K562 (cell line): ENCODE results near the gene GJD2. TPM values are rescaled to one million over a fixed set of nuclear protein-coding genes. Genes with fewer than 3 reads are reported as not detected.

Experiments used
- ATAC-seq: fragments of 200-7000 bp; cut with Tn5 transposase; 3 replicates; pipeline ENCODE4 v1.9.1; 2020; ENCODE audit warnings: moderate library complexity
- BruUV-seq: library from RNA; stranded (reverse); fragments of 400-500 nt; replicated peaks from 2 replicates; lab custom pipeline; 2021; lab: Mats Ljungman, UMichigan
- CTCF ChIA-PET: fragments of 300-600 bp; formaldehyde crosslinking; extraction: SDS; loops from one replicate; lab custom pipeline; 2021; ENCODE audit warnings: low intra/inter-chr PET ratio; lab: Yijun Ruan, JAX
- POLR2A ChIA-PET: fragments of 300-600, 350-650 bp; sonication (Branson Sonifier 250); formaldehyde crosslinking; extraction: SDS; loops from one replicate; lab custom pipeline; 2021; ENCODE audit warnings: antibody characterized with exemption, inconsistent platforms; lab: Yijun Ruan, JAX
- DNase-seq, 4 experiments: peaks; one replicate each; pipeline versions ENCODE4 v3.0.0 to v3.0.0-alpha.2; 2011 to 2018; ENCODE audit warnings: low spot score in 3 of 4, mixed read lengths in 3 of 4; ENCODE audit errors: extremely low read depth in 1 of 4
- FAIRE-seq: peaks from 2 replicates; lab custom pipeline; 2011; peaks lifted over from hg19 to GRCh38; lab: Jason Lieb, UNC
- H2AFZ ChIP-seq: 2 replicates; pipeline ENCODE4 v1.6.0; 2011; ENCODE audit warnings: low read depth, low read length, control low read depth, inconsistent platforms
- H3K27ac ChIP-seq: fragments of 200-600 bp; 3 replicates; pipeline ENCODE4 v1.8.0; 2011; ENCODE audit warnings: low read depth, mild to moderate bottlenecking, control low read depth, inconsistent platforms, low read length, moderate library complexity, mixed read lengths; ENCODE audit errors: extremely low read depth
- H3K27me3 ChIP-seq, 2 experiments: fragments of 300-600 bp in 1 of 2; 2 replicates in 1 of 2; 3 replicates in 1 of 2; pipeline versions ENCODE4 v1.6.0 to v1.8.0; 2011; ENCODE audit warnings: inconsistent platforms in 2 of 2, low read length in 2 of 2, mild to moderate bottlenecking in 1 of 2, mixed read lengths in 1 of 2, moderate library complexity in 1 of 2; ENCODE audit not compliant: control insufficient read depth in 2 of 2, insufficient read depth in 2 of 2
- H3K36me3 ChIP-seq: fragments of 300-600 bp; 3 replicates; pipeline ENCODE4 v1.8.0; 2011; ENCODE audit warnings: mild to moderate bottlenecking, low read length, inconsistent platforms; ENCODE audit not compliant: control insufficient read depth, insufficient read depth
- H3K4me1 ChIP-seq, 2 experiments: fragments of 200-600 bp in 1 of 2; replicated peaks in 1 of 2; 2 replicates in 1 of 2; 3 replicates in 1 of 2; pipeline versions ENCODE4 v1.5.1 to v1.8.0; 2011; ENCODE audit warnings: inconsistent platforms in 2 of 2, low read length in 2 of 2, mild to moderate bottlenecking in 1 of 2, mixed read lengths in 1 of 2, moderate library complexity in 1 of 2; ENCODE audit not compliant: control insufficient read depth in 2 of 2, insufficient read depth in 2 of 2
- H3K4me2 ChIP-seq: 2 replicates; pipeline ENCODE4 v1.6.1; 2011; ENCODE audit warnings: low read length, control low read depth, inconsistent platforms, mixed read lengths; ENCODE audit not compliant: insufficient read depth
- H3K4me3 ChIP-seq: fragments of 200-600 bp; sonication (generic), shearing (Covaris generic); 2 replicates; pipeline ENCODE4 v1.5.1; 2016; ENCODE audit warnings: control low read depth, inconsistent platforms
- H3K79me2 ChIP-seq: fragments of 200-600 bp; 3 replicates; pipeline ENCODE4 v1.8.0; 2011; ENCODE audit warnings: low read length, inconsistent platforms; ENCODE audit not compliant: control insufficient read depth, insufficient read depth
- H3K9ac ChIP-seq, 2 experiments: 2 replicates each; pipeline versions ENCODE4 v1.6.0 to v1.6.1; 2011; ENCODE audit warnings: low read depth in 2 of 2, low read length in 2 of 2, control low read depth in 1 of 2, inconsistent platforms in 1 of 2, mild to moderate bottlenecking in 1 of 2, mixed read lengths in 1 of 2; ENCODE audit not compliant: insufficient read depth in 1 of 2
- H3K9me1 ChIP-seq: one replicate; pipeline ENCODE4 v1.6.0; 2011; ENCODE audit warnings: inconsistent platforms, mild to moderate bottlenecking, low read length, moderate library complexity; ENCODE audit not compliant: control insufficient read depth, insufficient read depth
- H3K9me3 ChIP-seq: replicated peaks from 2 replicates; pipeline ENCODE4 v1.5.1; 2011; ENCODE audit warnings: low read depth, low read length, inconsistent platforms; ENCODE audit not compliant: control insufficient read depth, insufficient read depth
- H4K20me1 ChIP-seq: replicated peaks from 2 replicates; pipeline ENCODE4 v1.6.1; 2011; ENCODE audit warnings: low read length, inconsistent platforms, mixed read lengths; ENCODE audit not compliant: control insufficient read depth, insufficient read depth
- ARID1B ChIP-seq: fragments of 450-650 bp; IDR thresholded peaks from 2 replicates; pipeline ENCODE4 v1.6.1; 2016; ENCODE audit warnings: antibody characterized with exemption, mild to moderate bottlenecking, inconsistent platforms
- CBFB ChIP-seq: sonication (generic); formaldehyde crosslinking; IDR thresholded peaks from 2 replicates; pipeline ENCODE4 v1.4.0; 2020; ENCODE audit warnings: mild to moderate bottlenecking, missing genetic modification reagents
- ID3 ChIP-seq, 2 experiments: fragments of 250-450 bp in 1 of 2; fragments of 450-650 bp in 1 of 2; sonication (Bioruptor Pico) in 1 of 2; IDR thresholded peaks; 2 replicates each; pipeline versions ENCODE4 v1.6.1 to v1.8.0; 2016 to 2021; ENCODE audit warnings: mild to moderate bottlenecking in 2 of 2, moderate library complexity in 2 of 2, missing compliant biosample characterization in 1 of 2, missing genetic modification characterization in 1 of 2
- SMAD4 ChIP-seq: fragments of 250-450 bp; sonication (Bioruptor Pico); conservative IDR thresholded peaks from 2 replicates; pipeline ENCODE4 v1.8.0; 2021; ENCODE audit warnings: inconsistent platforms, mild to moderate bottlenecking, moderate library complexity
- ZNF449 ChIP-seq: fragments of 250-450 bp; sonication (Bioruptor Pico); IDR thresholded peaks from 2 replicates; pipeline ENCODE4 v1.8.0; 2022; ENCODE audit warnings: moderate library complexity, mild to moderate bottlenecking, inconsistent platforms
- WGBS: fragments of 100-300 bp; shearing (Covaris generic); methylation state at CpG from one replicate; pipeline ENCODE4 v1.1.6; 2016; ENCODE audit warnings: low coverage, mixed read lengths; ENCODE audit not compliant: insufficient coverage; ENCODE audit errors: missing lambda C conversion rate; 5-methylcytosine and 5-hydroxymethylcytosine counted together
- in situ Hi-C: fragments of 300-500 bp; cut with MboI; formaldehyde crosslinking; loops from 4 replicates; pipeline ENCODE4 v1.15.0; 2018; ENCODE audit warnings: inconsistent platforms, mixed read lengths
- intact Hi-C: fragments of 100-400 bp; cut with micrococcal nuclease; formaldehyde crosslinking; loops from 2 replicates; pipeline ENCODE4 v1.14.2; 2022
- polyA plus RNA-seq, 8 experiments: library from polyadenylated mRNA; depleted of rRNA in 4 of 8; stranded (reverse) in 5 of 8; unstranded in 3 of 8; fragments of >200 nt; fragmentation: Nextera tagmentation in 2 of 8; fragmentation: Illumina TruSeq in 1 of 8; extraction: Ambion mirVana in 2 of 8; extraction: Trizol in 1 of 8; gene quantifications; 2 replicates each; pipeline versions ENCODE4 v1.2.1 to v1.2.3, GENCODE V29; 2011 to 2014; ENCODE audit warnings: inconsistent platforms in 1 of 8, missing spikeins in 1 of 8
- total RNA-seq, 7 experiments: library from RNA; depleted of rRNA in 6 of 7; stranded (reverse); fragments of >200 nt in 6 of 7; fragmentation: Illumina TruSeq in 2 of 7; extraction: Trizol in 2 of 7; gene quantifications; 2 replicates each; pipeline versions ENCODE4 v1.2.1 to v1.2.3, GENCODE V29; 2011 to 2021; ENCODE audit warnings: low replicate concordance in 1 of 7
- TF ChIP-seq, protein P1 (sequence below): sonication (generic); formaldehyde crosslinking; IDR thresholded peaks from 2 replicates; pipeline ENCODE4 v1.8.0; 2022; ENCODE audit warnings: mild to moderate bottlenecking, missing genetic modification reagents

The GJD2 gene
- total and polyA plus RNA-seq, 9 of the 15 experiments (the other 6 are each of a cell fraction or from before 2014, with no cell fraction given), result not detected

DNA sequence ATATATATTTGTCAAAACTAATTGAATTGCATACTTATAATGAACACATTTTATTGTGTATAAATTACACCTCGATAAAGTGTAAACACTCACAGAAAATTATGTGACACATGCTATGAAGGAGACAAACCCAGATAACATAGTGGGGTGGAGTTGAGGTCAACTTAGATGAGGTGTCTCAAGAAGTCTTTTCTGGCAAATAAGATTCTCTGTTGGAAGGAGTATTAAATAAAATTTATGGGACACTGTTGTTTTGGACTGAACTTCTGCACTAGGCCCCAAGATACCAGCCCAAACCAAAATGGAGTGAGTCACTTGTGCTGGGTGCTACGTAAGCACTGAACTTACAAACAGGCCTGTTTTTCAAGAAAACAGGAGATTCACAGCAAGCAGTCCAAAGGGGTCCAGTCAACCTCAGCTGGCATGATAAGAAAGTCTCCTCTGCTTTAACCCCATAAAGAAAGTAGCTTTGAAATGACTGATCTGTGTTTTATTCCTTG is 21.9 kb upstream of the GJD2 start:
- in situ Hi-C loops (no loop called here), intact Hi-C loops (no loop called here)
- DNase-seq (no peak), FAIRE-seq (no peak), ATAC-seq (no peak; the same call in 2 of the 3 replicates)
- no peak overlapping the region for H3K4me3 ChIP-seq
- no peak overlapping the region for H3K4me2 ChIP-seq
- 42% methylated on average over 2 of the region's 2 CpGs for WGBS
- H3K9me3 ChIP-seq, result no peaks in the 10 kb centered on the region; the same call in 1 of the 2 replicates
- CTCF ChIA-PET, result no interaction called here
- TF ChIP-seq, protein P1, sequence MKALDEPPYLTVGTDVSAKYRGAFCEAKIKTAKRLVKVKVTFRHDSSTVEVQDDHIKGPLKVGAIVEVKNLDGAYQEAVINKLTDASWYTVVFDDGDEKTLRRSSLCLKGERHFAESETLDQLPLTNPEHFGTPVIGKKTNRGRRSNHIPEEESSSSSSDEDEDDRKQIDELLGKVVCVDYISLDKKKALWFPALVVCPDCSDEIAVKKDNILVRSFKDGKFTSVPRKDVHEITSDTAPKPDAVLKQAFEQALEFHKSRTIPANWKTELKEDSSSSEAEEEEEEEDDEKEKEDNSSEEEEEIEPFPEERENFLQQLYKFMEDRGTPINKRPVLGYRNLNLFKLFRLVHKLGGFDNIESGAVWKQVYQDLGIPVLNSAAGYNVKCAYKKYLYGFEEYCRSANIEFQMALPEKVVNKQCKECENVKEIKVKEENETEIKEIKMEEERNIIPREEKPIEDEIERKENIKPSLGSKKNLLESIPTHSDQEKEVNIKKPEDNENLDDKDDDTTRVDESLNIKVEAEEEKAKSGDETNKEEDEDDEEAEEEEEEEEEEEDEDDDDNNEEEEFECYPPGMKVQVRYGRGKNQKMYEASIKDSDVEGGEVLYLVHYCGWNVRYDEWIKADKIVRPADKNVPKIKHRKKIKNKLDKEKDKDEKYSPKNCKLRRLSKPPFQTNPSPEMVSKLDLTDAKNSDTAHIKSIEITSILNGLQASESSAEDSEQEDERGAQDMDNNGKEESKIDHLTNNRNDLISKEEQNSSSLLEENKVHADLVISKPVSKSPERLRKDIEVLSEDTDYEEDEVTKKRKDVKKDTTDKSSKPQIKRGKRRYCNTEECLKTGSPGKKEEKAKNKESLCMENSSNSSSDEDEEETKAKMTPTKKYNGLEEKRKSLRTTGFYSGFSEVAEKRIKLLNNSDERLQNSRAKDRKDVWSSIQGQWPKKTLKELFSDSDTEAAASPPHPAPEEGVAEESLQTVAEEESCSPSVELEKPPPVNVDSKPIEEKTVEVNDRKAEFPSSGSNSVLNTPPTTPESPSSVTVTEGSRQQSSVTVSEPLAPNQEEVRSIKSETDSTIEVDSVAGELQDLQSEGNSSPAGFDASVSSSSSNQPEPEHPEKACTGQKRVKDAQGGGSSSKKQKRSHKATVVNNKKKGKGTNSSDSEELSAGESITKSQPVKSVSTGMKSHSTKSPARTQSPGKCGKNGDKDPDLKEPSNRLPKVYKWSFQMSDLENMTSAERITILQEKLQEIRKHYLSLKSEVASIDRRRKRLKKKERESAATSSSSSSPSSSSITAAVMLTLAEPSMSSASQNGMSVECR (CRISPR knock-in tag), result no peak
- no peak for TF ChIP-seq CBFB
- no peak for TF ChIP-seq SMAD4 (CRISPR knock-in tag)
- no peak for TF ChIP-seq ARID1B
- TF ChIP-seq ZNF449, result no peak
- no peak for TF ChIP-seq ID3 (CRISPR knock-in tag; IDR thresholded peaks at IDR 0.05)
- TF ChIP-seq ID3 (tag; IDR thresholded peaks at IDR 0.05), result no peak
- no peak overlapping the region for H3K27ac ChIP-seq
- no peak overlapping the region for H3K9ac ChIP-seq
- H3K36me3 ChIP-seq, result no peaks in the 10 kb centered on the region
- no peaks in the 10 kb centered on the region for H3K4me1 ChIP-seq
- no TSS peak for BruUV-seq
- H3K27me3 ChIP-seq, result 0 out of 5 replicates have a peak, but pooled peaks cover 0 to 2% of the 10 kb centered on the region in 2 experiments
- POLR2A ChIA-PET, result no interaction called here
- no peaks in the 10 kb centered on the region for H4K20me1 ChIP-seq
- H3K9me1 ChIP-seq, result no peaks in the 10 kb centered on the region
- no peaks in the 10 kb centered on the region for H3K79me2 ChIP-seq
- peak overlapping the region; percentile 11 for H2AFZ ChIP-seq
